HG02623 (cell line): ENCODE measurements around the gene DUSP15.
"Not testable (repeated sequence)": the region's sequence is repeated elsewhere in the genome, so short reads cannot be mapped to it uniquely, and the experiment has no call there.

Experiments used
- ATAC-seq: cut with Tn5 transposase; IDR thresholded peaks from one replicate; pipeline ENCODE4 v1.9.1; 2021; ENCODE audit warnings: moderate library complexity; ENCODE audit not compliant: unreplicated experiment

Gene DUSP15

GRCh38 chr20:31869942-31870725 lies at the start of gene DUSP15, which contains the start of gene TTLL9:
TSS of gene DUSP15 (minus strand) at chr20:31870527. CDS start at chr20:31870337, 190 bp downstream.
TSS of gene TTLL9 (plus strand) at chr20:31870634. CDS start at chr20:31871127, 493 bp downstream.
- ATAC-seq: no peak

GRCh38 chr20:31919410-31920155 lies 49.3 kb upstream of the DUSP15 start:
- ATAC-seq: no peak

GRCh38 chr20:31918466-31919105 lies 48.3 kb upstream of the DUSP15 start:
- ATAC-seq: no peak

GRCh38 chr20:31917962-31918412 lies 47.7 kb upstream of the DUSP15 start:
- not testable (repeated sequence) for ATAC-seq

GRCh38 chr20:31916708-31917107 lies 46.4 kb upstream of the DUSP15 start:
- no peak for ATAC-seq

GRCh38 chr20:31915491-31916280 lies 45.4 kb upstream of the DUSP15 start:
- no peak for ATAC-seq

GRCh38 chr20:31914170-31914569 lies 43.8 kb upstream of the DUSP15 start:
- ATAC-seq: no peak

- ATAC-seq: no peak
Measured at GRCh38 chr20:31913431-31914157, 43.3 kb upstream of the DUSP15 start.

GRCh38 chr20:31910071-31910803 lies 39.9 kb upstream of the DUSP15 start:
- ATAC-seq: no peak

GRCh38 chr20:31909253-31910070 lies 39.1 kb upstream of the DUSP15 start:
- no peak for ATAC-seq

GRCh38 chr20:31908424-31908823 lies 38.1 kb upstream of the DUSP15 start:
- ATAC-seq: no peak

- ATAC-seq: no peak
Measured at GRCh38 chr20:31908016-31908415, 37.7 kb upstream of the DUSP15 start.

GRCh38 chr20:31907046-31907445 lies 36.7 kb upstream of the DUSP15 start:
- ATAC-seq: no peak

- no peak for ATAC-seq
Measured at GRCh38 chr20:31906001-31906400, 35.7 kb upstream of the DUSP15 start.

GRCh38 chr20:31903627-31904386 lies 33.5 kb upstream of the DUSP15 start:
- ATAC-seq: no peak

GRCh38 chr20:31901615-31902014 lies 31.3 kb upstream of the DUSP15 start:
- no peak for ATAC-seq

- no peak for ATAC-seq
Measured at GRCh38 chr20:31897541-31897940, 27.2 kb upstream of the DUSP15 start.

GRCh38 chr20:31896049-31896448 lies 25.7 kb upstream of the DUSP15 start:
- ATAC-seq: no peak
